Stimulated activated CD4-positive, alpha-beta T cell treated with anti-CD3 and anti-CD28 coated beads, TNF-alpha, amount 100 ng/mL, for 1 hour (primary cell): ENCODE measurements around the gene RNFT2.

Source experiments
- DNase-seq, 3 donors: peaks; one replicate each; pipeline ENCODE4 v3.0.0-alpha.2; 2020; ENCODE audit warnings: low read depth in 3 of 3, low spot score in 1 of 3

The RNFT2 gene

GRCh38 chr12:116901612-116902011 lies 163.5 kb downstream of the RNFT2 start:
- no peak for DNase-seq
